ENCODE data around the gene CXCL17.
"Not testable (repeated sequence)": the region's sequence is repeated elsewhere in the genome, so short reads cannot be mapped to it uniquely, and the experiment has no call there.

CXCL17 gene

GRCh38 chr19:42442833-42443232, at the start of gene CXCL17:
Gene CXCL17 (minus strand): TSS chr19:42442946. CDS start chr19:42442832, 114 bp downstream.
- DNase-seq = no peak

- DNase-seq = no peak
Observed at GRCh38 chr19:42488783-42489521, 46.2 kb upstream of the CXCL17 start.

- DNase-seq = no peak
Observed at GRCh38 chr19:42487798-42488178, 45.0 kb upstream of the CXCL17 start.

- peak; percentile 2 for DNase-seq
Observed at GRCh38 chr19:42487032-42487797, 44.5 kb upstream of the CXCL17 start.

- DNase-seq = not testable (repeated sequence)
Observed at GRCh38 chr19:42485036-42485435, 42.3 kb upstream of the CXCL17 start.

DNA sequence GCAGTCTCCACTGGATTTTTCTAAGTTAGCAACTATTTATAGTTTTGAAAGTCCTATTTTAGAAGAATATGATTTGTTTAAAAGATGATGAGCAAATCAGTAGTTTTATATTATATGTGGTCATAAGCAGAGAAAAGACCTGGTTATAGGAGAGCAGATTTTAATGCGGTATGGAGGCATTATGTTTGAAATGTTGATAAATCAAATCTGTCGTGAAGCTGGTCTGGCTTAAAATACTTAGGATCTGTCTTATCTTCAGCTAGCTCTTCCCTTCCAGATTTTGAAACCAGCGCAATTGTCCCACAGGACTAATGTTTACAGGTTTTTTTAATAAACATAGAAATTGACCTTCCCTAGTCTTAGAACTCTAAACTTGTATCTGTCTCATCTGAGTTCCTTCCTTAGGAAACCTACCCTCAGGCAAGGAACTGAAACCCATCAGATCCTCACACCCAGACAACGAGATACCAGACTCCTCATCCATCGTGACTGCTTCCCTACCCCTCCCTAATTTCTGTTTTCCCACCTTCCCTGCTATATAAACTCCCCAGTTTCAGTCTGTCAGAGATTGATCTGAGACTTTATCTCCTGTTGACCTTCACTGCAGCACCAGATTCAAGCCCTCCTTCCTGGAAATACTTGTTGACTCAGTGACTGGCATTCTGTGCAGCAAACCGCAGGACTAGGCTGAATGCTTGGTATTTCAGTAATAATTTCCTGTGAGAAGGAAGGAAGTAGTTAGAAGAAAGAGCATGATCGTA, 37.8 kb upstream of the CXCL17 start:
- DNase-seq = peak; percentile 33

- DNase-seq = no peak
Observed at GRCh38 chr19:42479736-42480135, 37.0 kb upstream of the CXCL17 start.

- no peak for DNase-seq
Observed at GRCh38 chr19:42478765-42479311, 36.1 kb upstream of the CXCL17 start.

DNA sequence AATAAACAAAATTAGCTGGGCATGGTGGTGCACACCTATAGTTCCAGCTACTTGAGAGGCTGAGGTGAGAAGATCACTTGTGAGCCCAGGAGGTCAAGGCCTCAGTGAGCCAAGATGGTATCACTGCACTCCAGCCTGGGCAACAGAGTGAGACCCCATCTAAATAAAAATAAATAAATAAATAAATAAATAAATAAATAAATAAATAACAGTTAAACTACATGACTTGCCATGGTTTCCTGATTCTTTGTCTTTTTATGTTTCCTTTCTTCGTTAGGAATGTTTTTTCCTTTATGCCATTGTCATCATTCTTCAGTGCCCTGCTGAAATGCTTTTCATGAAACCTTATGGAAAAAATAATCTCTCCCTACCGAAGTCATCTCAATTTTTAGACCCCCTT, 35.2 kb upstream of the CXCL17 start:
- DNase-seq = no peak

- DNase-seq = no peak
Observed at GRCh38 chr19:42477117-42477516, 34.4 kb upstream of the CXCL17 start.

DNA sequence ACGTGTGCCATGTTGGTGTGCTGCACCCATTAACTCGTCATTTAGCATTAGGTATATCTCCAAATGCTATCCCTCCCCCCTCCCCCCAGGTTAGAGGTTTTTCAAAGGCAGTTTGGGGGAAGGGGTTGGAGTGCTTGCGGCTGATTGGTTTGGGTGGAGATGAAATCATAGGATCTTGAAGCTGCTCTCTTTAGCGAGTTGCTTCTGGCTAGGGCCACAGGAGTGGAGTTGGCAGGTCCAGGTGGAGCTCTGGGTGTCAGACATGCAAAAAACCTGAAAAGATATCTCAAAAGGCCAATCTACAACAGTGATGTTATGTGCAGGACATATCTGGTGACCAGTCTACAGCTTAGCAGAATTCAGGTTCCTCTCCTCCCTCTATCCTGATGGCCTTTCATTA, 32.6 kb upstream of the CXCL17 start:
- no peak for DNase-seq

GRCh38 chr19:42474743-42475142, 32.0 kb upstream of the CXCL17 start:
- DNase-seq = no peak

DNA sequence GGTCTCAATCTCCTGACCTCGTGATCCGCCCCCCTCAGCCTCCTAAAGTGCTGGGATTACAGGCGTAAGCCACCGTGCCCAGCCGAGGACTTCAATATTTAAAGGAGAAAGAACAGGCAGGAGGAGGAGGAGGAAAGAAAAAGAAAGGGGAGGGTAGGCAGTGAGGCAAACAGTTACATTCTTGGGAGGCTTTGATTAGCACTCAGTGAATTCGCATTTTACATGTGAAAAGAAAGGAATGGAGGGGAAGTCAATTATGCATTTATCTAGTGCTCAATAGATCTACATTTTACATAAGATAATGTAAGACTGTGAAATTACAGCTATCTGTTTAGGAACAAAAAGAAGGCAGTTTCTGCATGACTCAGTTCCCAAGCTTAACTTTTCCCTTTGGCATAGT, 30.9 kb upstream of the CXCL17 start:
- no peak for DNase-seq

- no peak for DNase-seq
Observed at GRCh38 chr19:42472402-42473147, 29.8 kb upstream of the CXCL17 start.

DNA sequence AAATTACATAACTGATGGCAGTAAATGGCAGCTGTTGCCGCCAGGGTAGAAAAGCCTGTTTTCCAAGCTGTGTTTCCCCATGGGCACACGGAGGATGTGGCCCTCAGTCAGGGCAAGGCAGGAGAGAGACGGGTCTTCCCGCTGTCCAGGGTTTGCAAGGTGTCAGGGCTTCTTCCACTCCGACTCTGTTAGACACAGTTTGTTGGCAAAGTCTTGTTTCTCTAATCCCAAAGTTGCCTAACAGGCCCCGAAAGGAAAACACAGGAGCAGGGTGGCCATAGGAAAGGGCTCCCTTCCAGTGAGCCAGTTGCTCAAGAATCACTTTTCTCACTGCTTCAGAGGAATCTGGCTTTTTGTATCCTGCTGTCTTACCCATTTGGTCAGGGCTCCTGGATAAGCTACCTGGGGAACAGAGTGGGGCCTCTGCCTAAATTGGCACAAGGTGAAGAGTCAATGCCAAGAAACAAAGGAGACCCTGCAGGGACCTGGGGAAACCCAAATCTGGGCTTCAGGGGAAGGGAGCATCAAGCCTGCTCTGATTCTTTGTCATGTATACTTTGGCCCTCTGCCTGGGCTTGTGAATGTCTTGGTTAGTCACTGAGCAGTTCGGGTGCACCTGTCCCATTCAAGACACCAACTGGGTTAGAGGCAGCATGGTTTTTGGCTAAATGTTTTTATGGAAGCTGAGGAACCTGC, 29.0 kb upstream of the CXCL17 start:
- DNase-seq = no peak

DNA sequence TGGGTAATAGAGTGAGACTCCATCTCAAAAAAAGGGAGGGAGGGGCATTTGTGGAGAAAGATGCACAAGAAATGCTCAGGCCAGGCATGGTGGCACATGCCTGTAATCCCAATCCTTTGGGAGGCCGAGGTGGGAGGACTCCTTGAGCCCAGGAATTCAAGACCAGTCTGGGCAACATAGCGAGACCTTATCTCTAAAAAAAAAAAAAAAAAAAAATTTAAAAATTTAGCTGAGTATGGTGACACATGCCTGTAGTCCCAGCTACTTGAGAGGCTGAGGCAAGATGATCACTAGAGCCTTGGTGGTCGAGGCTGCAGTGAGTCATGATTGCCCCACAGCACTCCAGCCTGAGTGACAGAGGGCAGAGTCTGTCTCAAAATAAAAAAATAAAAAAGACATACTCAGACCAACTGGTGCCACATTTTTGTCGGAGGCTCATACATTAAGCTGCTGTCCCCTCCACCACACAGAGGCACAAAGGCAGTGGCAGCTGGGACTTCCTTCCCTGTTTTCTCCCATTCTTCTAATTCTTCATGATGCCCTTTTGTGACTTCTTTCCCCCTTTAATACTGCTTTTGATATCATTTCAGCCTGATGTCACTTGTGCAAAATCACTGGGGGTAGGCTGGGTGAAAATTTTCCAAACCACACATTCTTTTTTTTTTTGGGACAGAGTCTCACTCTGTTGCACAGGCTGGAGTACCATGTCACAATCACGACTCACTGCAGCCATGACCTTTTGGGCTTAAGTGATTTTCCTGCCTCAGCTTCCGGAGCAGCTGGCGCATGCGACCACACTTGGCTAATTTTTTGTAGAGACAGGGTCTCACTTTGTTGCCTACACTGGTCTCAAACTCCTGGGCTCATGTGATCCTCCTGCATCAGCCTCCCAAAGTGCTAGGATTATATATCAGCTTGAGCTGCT, 26.8 kb upstream of the CXCL17 start:
- DNase-seq = no peak

GRCh38 chr19:42468273-42468796, 25.6 kb upstream of the CXCL17 start:
- no peak for DNase-seq

- DNase-seq = no peak
Observed at GRCh38 chr19:42467183-42467760, 24.5 kb upstream of the CXCL17 start.

DNA sequence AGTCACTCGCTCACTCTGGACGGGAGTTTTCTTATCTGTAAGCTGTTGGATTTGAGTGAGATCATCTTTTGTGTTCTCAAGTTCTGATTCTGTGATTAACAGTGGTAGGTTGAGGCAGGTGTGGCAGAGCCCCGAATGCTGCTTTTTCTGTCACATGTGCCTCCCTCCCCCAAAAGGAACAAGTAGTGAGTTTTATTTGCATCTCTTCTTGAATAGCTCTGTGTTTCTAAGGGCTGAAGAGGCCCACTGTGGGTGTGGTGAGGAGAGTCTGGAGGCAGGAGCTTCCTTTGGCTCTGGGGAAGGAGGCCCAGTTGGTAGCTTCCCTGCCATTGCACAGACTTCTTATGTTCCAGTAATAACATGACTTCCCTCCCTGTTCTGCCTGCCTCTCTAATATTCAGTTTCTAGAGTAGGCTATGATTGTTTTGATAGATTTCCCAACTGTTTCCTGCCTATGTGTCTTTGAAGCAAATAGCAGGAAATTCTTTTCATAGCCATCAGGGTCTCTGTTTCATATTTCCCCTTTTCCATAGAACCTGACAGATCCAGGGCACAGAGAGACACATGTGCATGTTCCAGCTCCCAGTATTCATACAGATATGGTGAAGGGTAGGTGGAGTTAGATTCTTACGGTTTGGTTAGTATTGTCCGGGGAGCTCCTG, 23.9 kb upstream of the CXCL17 start:
- DNase-seq = no peak
